Measurements from ENCODE around the gene AHCYL2.

GRCh38 chr7:129245533-129245932, 20.7 kb downstream of the AHCYL2 start:
- TF ChIP-seq GATA3 (IDR thresholded peaks at IDR 0.05; ENCODE audit: low read depth, low read length), result no peak
- TF ChIP-seq GATA2 (IDR thresholded peaks at IDR 0.05; ENCODE audit: low read depth, low read length), result no peak
